ENCODE results near the gene MYBPH. TPM values are rescaled to one million over a fixed set of nuclear protein-coding genes. Genes with fewer than 3 reads are reported as not detected.

The MYBPH gene
- polyA plus RNA-seq, 2 of the 4 experiments (the other 2 are of a cell fraction): not detected

- Histone ChIP-seq H3K9me3 (no peaks in the 10 kb centered on the region), H3K4me1 (0 out of 3 replicates have a peak, but pooled peaks cover 4% of the 10 kb centered on the region), H3K27ac (no peak overlapping the region), H3K4me2 (no peak overlapping the region), H3K4me3 (no peak overlapping the region)
- ATAC-seq: no peak
- no peak for FAIRE-seq
- ChIA-PET POLR2A (no interaction called here), CTCF (interaction anchor here (0.7 to 13.2 kb wide), 8 partner anchors 10 to 130 kb away, joined by 3 to 188 read pairs (median 36); partner anchors contain the start of gene ADORA1)
- no peak for TF ChIP-seq ZC3H11A (IDR thresholded peaks at IDR 0.05)
- WGBS (ENCODE audit: missing lambda C conversion rate): 70% methylated on average over 9 of the region's 9 CpGs
- DNase-seq (ENCODE audit: low read depth in 1 of 2, low spot score in 1 of 2): no peak
Measured at GRCh38 chr1:203168991-203169390, 6.6 kb downstream of the MYBPH start.

- ATAC-seq (no peak), FAIRE-seq (no peak), DNase-seq (ENCODE audit: low read depth in 1 of 2, low spot score in 1 of 2) (no peak)
- H3K27ac ChIP-seq: no peak overlapping the region
- 87% methylated on average over 12 of the region's 12 CpGs for WGBS (ENCODE audit: missing lambda C conversion rate)
- H3K4me2 ChIP-seq: no peak overlapping the region
- H3K4me1 ChIP-seq: 0 out of 3 replicates have a peak, but pooled peaks cover 4% of the 10 kb centered on the region
- no peak for TF ChIP-seq ATOH8 (CRISPR knock-in tag; IDR thresholded peaks at IDR 0.05; ENCODE audit: low read depth)
- TF ChIP-seq ZNF302 (CRISPR knock-in tag; IDR thresholded peaks at IDR 0.05): no peak
- no peak for TF ChIP-seq TP53 (CRISPR knock-in tag; IDR thresholded peaks at IDR 0.05)
- TF ChIP-seq MYC (IDR thresholded peaks at IDR 0.05; ENCODE audit: borderline replicate concordance, low read length): no peak
- H3K4me3 ChIP-seq: no peak overlapping the region
- ChIA-PET POLR2A (no interaction called here), CTCF (interaction anchor here (0.6 to 13.2 kb wide), 8 partner anchors 10 to 129 kb away, joined by 3 to 188 read pairs (median 36); partner anchors contain the start of gene ADORA1)
- no peaks in the 10 kb centered on the region for H3K9me3 ChIP-seq
Measured at GRCh38 chr1:203168256-203168786, 7.3 kb downstream of the MYBPH start.

GRCh38 chr1:203167913-203168200 lies 7.8 kb downstream of the MYBPH start:
- Histone ChIP-seq H3K4me2 (no peak overlapping the region), H3K4me3 (no peak overlapping the region), H3K27ac (no peak overlapping the region), H3K9me3 (no peaks in the 10 kb centered on the region), H3K4me1 (0 out of 3 replicates have a peak, but pooled peaks cover 4% of the 10 kb centered on the region)
- ATAC-seq (no peak), DNase-seq (ENCODE audit: low read depth in 1 of 2, low spot score in 1 of 2) (no peak), FAIRE-seq (no peak)
- ChIA-PET CTCF (interaction anchor here (0.6 to 13.2 kb wide), 8 partner anchors 11 to 128 kb away, joined by 3 to 188 read pairs (median 36); partner anchors contain the start of gene ADORA1), POLR2A (no interaction called here)
- no peak for TF ChIP-seq RNF2 (IDR thresholded peaks at IDR 0.05; ENCODE audit: borderline replicate concordance, low read depth)
- TF ChIP-seq MAX (IDR thresholded peaks at IDR 0.05): no peak
- no peak for TF ChIP-seq EP300 (IDR thresholded peaks at IDR 0.05)
- no peak for TF ChIP-seq SMC3 (IDR thresholded peaks at IDR 0.05)
- no peak for TF ChIP-seq ZSCAN20 (CRISPR knock-in tag; IDR thresholded peaks at IDR 0.05)
- TF ChIP-seq KDM5A (IDR thresholded peaks at IDR 0.05): no peak
- no peak for TF ChIP-seq SREBF2 (IDR thresholded peaks at IDR 0.05)
- no peak for TF ChIP-seq FOSL2 (IDR thresholded peaks at IDR 0.05)
- no peak for TF ChIP-seq FOSL2 (CRISPR knock-in tag; IDR thresholded peaks at IDR 0.05)
- TF ChIP-seq GATA3 (IDR thresholded peaks at IDR 0.05; ENCODE audit: borderline replicate concordance): no peak
- TF ChIP-seq POLR2A (IDR thresholded peaks at IDR 0.05; ENCODE audit: low read length): no peak
- no peak for TF ChIP-seq ATOH8 (CRISPR knock-in tag; IDR thresholded peaks at IDR 0.05; ENCODE audit: low read depth)
- TF ChIP-seq REST (IDR thresholded peaks at IDR 0.05): no peak
- TF ChIP-seq NPAS2 (CRISPR knock-in tag; IDR thresholded peaks at IDR 0.05; ENCODE audit: borderline replicate concordance): no peak
- no peak for TF ChIP-seq CBX8 (IDR thresholded peaks at IDR 0.05)
- 85% methylated on average over 4 of the region's 5 CpGs for WGBS (ENCODE audit: missing lambda C conversion rate)
